HepG2 (cell line): Measurements from ENCODE around the gene COQ5. TPM values are rescaled to one million over a fixed set of nuclear protein-coding genes. Genes with fewer than 3 reads are reported as not detected.

Experiments
- AFF4 ChIP-seq: sonication (generic); formaldehyde crosslinking; IDR thresholded peaks from 2 replicates; pipeline ENCODE4 v1.4.0; 2020; ENCODE audit warnings: missing genetic modification reagents
- AHR ChIP-seq: IDR thresholded peaks from 2 replicates; pipeline ENCODE4 v1.6.1; 2018; ENCODE audit warnings: missing genetic modification reagents, missing compliant biosample characterization
- AKAP8 ChIP-seq: sonication (generic); formaldehyde crosslinking; IDR thresholded peaks from 2 replicates; pipeline ENCODE4 v1.5.1; 2020; ENCODE audit warnings: mild to moderate bottlenecking, missing genetic modification reagents
- BHLHE40 ChIP-seq: IDR thresholded peaks from 2 replicates; pipeline ENCODE4 v1.6.1; 2011; ENCODE audit warnings: low read length, improper control_type of control experiment
- CAMTA2 ChIP-seq: sonication (generic); formaldehyde crosslinking; IDR thresholded peaks from 2 replicates; pipeline ENCODE4 v1.4.0; 2020; ENCODE audit warnings: mild to moderate bottlenecking, missing genetic modification reagents, borderline replicate concordance
- CHD4 ChIP-seq: fragments of 200-600 bp; sonication (generic); IDR thresholded peaks from 2 replicates; pipeline ENCODE4 v1.7.0; 2017; ENCODE audit warnings: mild to moderate bottlenecking, low read length, borderline replicate concordance
- CREBL2 ChIP-seq: sonication (generic); formaldehyde crosslinking; IDR thresholded peaks from 2 replicates; pipeline ENCODE4 v1.8.1; 2023; ENCODE audit warnings: missing genetic modification reagents, mild to moderate bottlenecking, borderline replicate concordance
- MAFG ChIP-seq: sonication (generic); formaldehyde crosslinking; IDR thresholded peaks from 2 replicates; pipeline ENCODE4 v1.5.1; 2020; ENCODE audit warnings: mild to moderate bottlenecking, missing genetic modification reagents
- MNT ChIP-seq: fragments of 450-650 bp; IDR thresholded peaks from 2 replicates; pipeline ENCODE4 v1.6.1; 2016
- MTF2 ChIP-seq: sonication (generic); formaldehyde crosslinking; IDR thresholded peaks from 2 replicates; pipeline ENCODE4 v1.5.0; 2020; ENCODE audit warnings: missing genetic modification reagents, borderline replicate concordance
- SALL1 ChIP-seq: sonication (generic); formaldehyde crosslinking; IDR thresholded peaks from 2 replicates; pipeline ENCODE4 v1.8.0; 2022; ENCODE audit warnings: mild to moderate bottlenecking, missing genetic modification reagents
- TBP ChIP-seq: sonication (generic); formaldehyde crosslinking; IDR thresholded peaks from 2 replicates; pipeline ENCODE4 v1.5.0; 2020; ENCODE audit warnings: missing genetic modification reagents
- YEATS2 ChIP-seq: sonication (generic); formaldehyde crosslinking; IDR thresholded peaks from 2 replicates; pipeline ENCODE4 v1.4.0; 2020; ENCODE audit warnings: missing genetic modification reagents, borderline replicate concordance
- ZBTB42 ChIP-seq: sonication (generic); formaldehyde crosslinking; IDR thresholded peaks from 2 replicates; pipeline ENCODE4 v1.5.0; 2020; ENCODE audit warnings: mild to moderate bottlenecking, missing genetic modification reagents
- ZNF234 ChIP-seq: sonication (generic); formaldehyde crosslinking; conservative IDR thresholded peaks from 2 replicates; pipeline ENCODE4 v1.5.1; 2020; ENCODE audit warnings: mild to moderate bottlenecking, missing genetic modification reagents
- ZNF282 ChIP-seq: fragments of 450-650 bp; IDR thresholded peaks from 2 replicates; pipeline ENCODE4 v1.6.1; 2018; ENCODE audit not compliant: partially characterized antibody
- ZNF337 ChIP-seq: sonication (generic); formaldehyde crosslinking; IDR thresholded peaks from 2 replicates; pipeline ENCODE4 v1.5.1; 2020; ENCODE audit warnings: missing genetic modification reagents, low read depth, mild to moderate bottlenecking, borderline replicate concordance
- ZNF367 ChIP-seq: sonication (generic); formaldehyde crosslinking; IDR thresholded peaks from 2 replicates; pipeline ENCODE4 v1.4.0; 2020; ENCODE audit warnings: missing genetic modification reagents, borderline replicate concordance
- ZNF562 ChIP-seq: sonication (generic); formaldehyde crosslinking; IDR thresholded peaks from 2 replicates; pipeline ENCODE4 v1.8.0; 2022; ENCODE audit warnings: missing genetic modification reagents, borderline replicate concordance
- ZNF576 ChIP-seq: sonication (generic); formaldehyde crosslinking; IDR thresholded peaks from 2 replicates; pipeline ENCODE4 v1.4.0; 2020; ENCODE audit warnings: mild to moderate bottlenecking, missing genetic modification reagents
- ZNF598 ChIP-seq: sonication (generic); formaldehyde crosslinking; IDR thresholded peaks from 2 replicates; pipeline ENCODE4 v1.5.1; 2020; ENCODE audit warnings: mild to moderate bottlenecking, missing genetic modification reagents, borderline replicate concordance
- ZNF703 ChIP-seq: sonication (generic); formaldehyde crosslinking; IDR thresholded peaks from 2 replicates; pipeline ENCODE4 v1.5.1; 2020; ENCODE audit warnings: missing genetic modification reagents, mild to moderate bottlenecking, moderate library complexity, borderline replicate concordance
- ZNF740 ChIP-seq: sonication (generic); formaldehyde crosslinking; IDR thresholded peaks from 2 replicates; pipeline ENCODE4 v1.4.0; 2020; ENCODE audit warnings: missing genetic modification reagents
- ZNF773 ChIP-seq: sonication (generic); formaldehyde crosslinking; IDR thresholded peaks from 2 replicates; pipeline ENCODE4 v1.4.0; 2020; ENCODE audit warnings: missing genetic modification reagents, borderline replicate concordance
- ZNF850 ChIP-seq: sonication (generic); formaldehyde crosslinking; conservative IDR thresholded peaks from 2 replicates; pipeline ENCODE4 v1.9.0; 2021; ENCODE audit warnings: mild to moderate bottlenecking, missing genetic modification reagents
- polyA plus RNA-seq, 8 experiments: library from polyadenylated mRNA; depleted of rRNA in 3 of 8; stranded (reverse) in 7 of 8; unstranded in 1 of 8; fragments of >200 nt; fragmentation: Illumina TruSeq in 4 of 8; extraction: Trizol in 4 of 8; gene quantifications; 2 replicates each; pipeline versions ENCODE4 v1.2.1 to v1.2.3, GENCODE V29; 2011 to 2016; ENCODE audit warnings: low read depth in 4 of 8, missing spikeins in 1 of 8, mixed read lengths in 1 of 8; ENCODE audit not compliant: insufficient read depth in 1 of 8
- total RNA-seq, 5 experiments: library from RNA; depleted of rRNA; stranded (reverse); fragments of >200 nt; fragmentation: Illumina TruSeq; extraction: Trizol; gene quantifications; 2 replicates each; pipeline ENCODE4 v1.2.3, GENCODE V29; 2016; ENCODE audit warnings: low read depth in 1 of 5

COQ5 gene
- total and polyA plus RNA-seq, 2 of the 13 experiments (the other 11 are each of a cell fraction or from before 2014, with no cell fraction given) = 36.4 to 41.5 TPM

GRCh38 chr12:120469450-120470149 is 59.4 kb downstream of the COQ5 start, which contains the start of gene SRSF9 (continued):
- TF ChIP-seq ZNF337 (0 out of 2 replicates have a peak, but pooled peaks have one; percentile 71), MNT (no peak), BHLHE40 (peak; percentile 36), AKAP8 (CRISPR knock-in tag) (no peak), CHD4 (no peak), MTF2 (CRISPR knock-in tag) (no peak), ZNF562 (CRISPR knock-in tag) (no peak), ZNF367 (CRISPR knock-in tag) (no peak), ZNF234 (CRISPR knock-in tag) (no peak), MAFG (CRISPR knock-in tag) (no peak), SALL1 (peak; percentile 45; the same call in 1 of the 2 replicates), ZNF282 (no peak), AHR (CRISPR knock-in tag) (no peak; the same call in 1 of the 2 replicates), ZNF576 (CRISPR knock-in tag) (no peak), ZNF703 (CRISPR knock-in tag) (peak; percentile 54; the same call in 1 of the 2 replicates), AFF4 (CRISPR knock-in tag) (no peak), TBP (no peak), CREBL2 (no peak; the same call in 1 of the 2 replicates), YEATS2 (CRISPR knock-in tag) (peak; percentile 72), ZBTB42 (CRISPR knock-in tag) (no peak), CAMTA2 (CRISPR knock-in tag) (no peak), ZNF598 (CRISPR knock-in tag) (peak; percentile 82; the same call in 1 of the 2 replicates), ZNF773 (CRISPR knock-in tag) (peak; percentile 75; the same call in 1 of the 2 replicates), ZNF740 (CRISPR knock-in tag) (no peak), ZNF850 (CRISPR knock-in tag) (no peak)
